ENCODE measurements around the gene CALML5.

Gene CALML5

GRCh38 chr10:5506751-5507648 is 7.6 kb upstream of the CALML5 start:
- no peak for TF ChIP-seq CTCF (conservative IDR thresholded peaks at IDR 0.05; ENCODE audit: control insufficient read depth, insufficient read depth, low read depth, low read length)
- no peak for DNase-seq (ENCODE audit: low read depth)
- H3K4me3 ChIP-seq (ENCODE audit: control insufficient read depth, low read depth, low read length): no peak overlapping the region

- H3K4me3 ChIP-seq (ENCODE audit: control insufficient read depth, low read depth, low read length): no peak overlapping the region
- DNase-seq (ENCODE audit: low read depth): no peak
- no peak for TF ChIP-seq CTCF (conservative IDR thresholded peaks at IDR 0.05; ENCODE audit: control insufficient read depth, insufficient read depth, low read depth, low read length)
These were observed 6.9 kb upstream of the CALML5 start for GRCh38 chr10:5506246-5506645.

- no peak for DNase-seq (ENCODE audit: low read depth)
- no peak overlapping the region for H3K4me3 ChIP-seq (ENCODE audit: control insufficient read depth, low read depth, low read length)
- no peak for TF ChIP-seq CTCF (conservative IDR thresholded peaks at IDR 0.05; ENCODE audit: control insufficient read depth, insufficient read depth, low read depth, low read length)
These were observed 5.0 kb upstream of the CALML5 start for GRCh38 chr10:5504146-5505072.

- no peak overlapping the region for H3K4me3 ChIP-seq (ENCODE audit: control insufficient read depth, low read depth, low read length)
- TF ChIP-seq CTCF (conservative IDR thresholded peaks at IDR 0.05; ENCODE audit: control insufficient read depth, insufficient read depth, low read depth, low read length): no peak
- no peak for DNase-seq (ENCODE audit: low read depth)
These were observed 4.1 kb upstream of the CALML5 start for GRCh38 chr10:5503477-5503835.

GRCh38 chr10:5502571-5503476 is 3.5 kb upstream of the CALML5 start:
- TF ChIP-seq CTCF (conservative IDR thresholded peaks at IDR 0.05; ENCODE audit: control insufficient read depth, insufficient read depth, low read depth, low read length): no peak

GRCh38 chr10:5502061-5502521 is 2.7 kb upstream of the CALML5 start:
- DNase-seq (ENCODE audit: low read depth): no peak
- H3K4me3 ChIP-seq (ENCODE audit: control insufficient read depth, low read depth, low read length): no peak overlapping the region
- no peak for TF ChIP-seq CTCF (conservative IDR thresholded peaks at IDR 0.05; ENCODE audit: control insufficient read depth, insufficient read depth, low read depth, low read length)

More at GRCh38 chr10:5502571-5503476, 3.5 kb upstream of the CALML5 start:
- no peak for DNase-seq (ENCODE audit: low read depth)
- H3K4me3 ChIP-seq (ENCODE audit: control insufficient read depth, low read depth, low read length): no peak overlapping the region

Measured in fibroblast of mammary gland (primary cell).